Stimulated activated CD8-positive, alpha-beta memory T cell treated with anti-CD3 and anti-CD28 coated beads, Interleukin-7, amount 100 ng/mL, for 48 hours (primary cell): ENCODE measurements around the gene TMPRSS12.
"Not testable (repeated sequence)": the region's sequence is repeated elsewhere in the genome, so short reads cannot be mapped to it uniquely, and the experiment has no call there.

ENCODE experiments used
- DNase-seq, 2 donors: peaks; one replicate each; pipeline ENCODE4 v3.0.0-alpha.2; 2020; ENCODE audit warnings: low read depth in 1 of 2; ENCODE audit errors: extremely low read depth in 1 of 2

TMPRSS12 gene

GRCh38 chr12:50842637-50843493 is at the start of gene TMPRSS12:
Gene TMPRSS12, plus strand, starts transcription at chr12:50842926. Its CDS starts 39 bp downstream, at chr12:50842965.
- no peak for DNase-seq

- no peak for DNase-seq
Observed at GRCh38 chr12:50799908-50800307, 42.8 kb upstream of the TMPRSS12 start.

GRCh38 chr12:50803230-50803875 is 39.4 kb upstream of the TMPRSS12 start:
- DNase-seq, result no peak

- DNase-seq, result no peak
Observed at GRCh38 chr12:50806176-50806575, 36.5 kb upstream of the TMPRSS12 start.

GRCh38 chr12:50809131-50809530 is 33.6 kb upstream of the TMPRSS12 start:
- not testable (repeated sequence) for DNase-seq

- DNase-seq, result not testable (repeated sequence)
Observed at GRCh38 chr12:50814921-50815320, 27.8 kb upstream of the TMPRSS12 start.

GRCh38 chr12:50820177-50820576 is 22.5 kb upstream of the TMPRSS12 start:
- DNase-seq, result no peak

GRCh38 chr12:50822082-50822481 is 20.6 kb upstream of the TMPRSS12 start:
- no peak for DNase-seq

- not testable (repeated sequence) for DNase-seq
Observed at GRCh38 chr12:50823724-50824123, 19.0 kb upstream of the TMPRSS12 start.

GRCh38 chr12:50824914-50825313 is 17.8 kb upstream of the TMPRSS12 start:
- DNase-seq, result no peak

GRCh38 chr12:50825372-50825838 is 17.3 kb upstream of the TMPRSS12 start:
- no peak for DNase-seq

GRCh38 chr12:50828121-50828520 is 14.6 kb upstream of the TMPRSS12 start:
- no peak for DNase-seq

GRCh38 chr12:50828886-50829285 is 13.8 kb upstream of the TMPRSS12 start:
- no peak for DNase-seq

- not testable (repeated sequence) for DNase-seq
Observed at GRCh38 chr12:50833801-50834200, 8.9 kb upstream of the TMPRSS12 start.

GRCh38 chr12:50839042-50839441 is 3.7 kb upstream of the TMPRSS12 start:
- DNase-seq, result no peak

GRCh38 chr12:50840809-50841487 is 1.8 kb upstream of the TMPRSS12 start:
- DNase-seq, result no peak

GRCh38 chr12:50841716-50842531 is 802 bp upstream of the TMPRSS12 start:
- no peak for DNase-seq

GRCh38 chr12:50845021-50845647 is 2.4 kb downstream of the TMPRSS12 start:
- DNase-seq, result no peak

GRCh38 chr12:50848963-50849362 is 6.2 kb downstream of the TMPRSS12 start:
- no peak for DNase-seq

GRCh38 chr12:50855218-50855617 is 12.5 kb downstream of the TMPRSS12 start:
- DNase-seq, result not testable (repeated sequence)
